HepG2 (cell line): ENCODE data around the gene VWCE. TPM values are rescaled to one million over a fixed set of nuclear protein-coding genes. Genes with fewer than 3 reads are reported as not detected.

ENCODE experiments used
- CEBPG ChIP-seq: IDR thresholded peaks from 2 replicates; pipeline ENCODE4 v1.6.1; 2016
- DBP ChIP-seq: sonication (generic); formaldehyde crosslinking; IDR thresholded peaks from 2 replicates; pipeline ENCODE4 v1.4.0; 2020; ENCODE audit warnings: missing genetic modification reagents; ENCODE audit errors: not compliant biosample characterization
- FOXK1 ChIP-seq: sonication (generic); formaldehyde crosslinking; IDR thresholded peaks from 2 replicates; pipeline ENCODE4 v1.4.0; 2020; ENCODE audit warnings: low read depth, missing genetic modification reagents, borderline replicate concordance
- GMEB2 ChIP-seq: IDR thresholded peaks from 2 replicates; pipeline ENCODE4 v1.6.1; 2016; ENCODE audit warnings: missing biosample characterization, missing genetic modification reagents, low read depth
- HNRNPUL1 ChIP-seq: fragments of 200-400 bp; formaldehyde crosslinking; IDR thresholded peaks from 2 replicates; pipeline ENCODE4 v1.6.1; 2017; ENCODE audit warnings: low read depth, mild to moderate bottlenecking, low read length, moderate library complexity
- KDM3A ChIP-seq: IDR thresholded peaks from 2 replicates; pipeline ENCODE4 v1.6.1; 2018; ENCODE audit warnings: low read depth, missing compliant biosample characterization
- KLF12 ChIP-seq: sonication (generic); formaldehyde crosslinking; IDR thresholded peaks from 2 replicates; pipeline ENCODE4 v1.4.0; 2020; ENCODE audit warnings: missing genetic modification reagents, borderline replicate concordance
- KMT2A ChIP-seq: sonication (generic); formaldehyde crosslinking; IDR thresholded peaks from 2 replicates; pipeline ENCODE4 v1.4.0; 2020; ENCODE audit warnings: missing genetic modification reagents
- MIER2 ChIP-seq: IDR thresholded peaks from 2 replicates; pipeline ENCODE4 v1.6.1; 2016; ENCODE audit warnings: missing biosample characterization, missing genetic modification reagents
- NAIF1 ChIP-seq: sonication (generic); formaldehyde crosslinking; IDR thresholded peaks from 2 replicates; pipeline ENCODE4 v1.5.0; 2020; ENCODE audit warnings: mild to moderate bottlenecking, missing genetic modification reagents, borderline replicate concordance
- RFX1 ChIP-seq: fragments of 450-650 bp; IDR thresholded peaks from 2 replicates; pipeline ENCODE4 v1.6.1; 2017
- RFX3 ChIP-seq: IDR thresholded peaks from 2 replicates; pipeline ENCODE4 v1.6.1; 2016; ENCODE audit warnings: missing biosample characterization, missing genetic modification reagents
- SP4 ChIP-seq: sonication (generic); formaldehyde crosslinking; IDR thresholded peaks from 2 replicates; pipeline ENCODE4 v1.8.1; 2023; ENCODE audit warnings: mild to moderate bottlenecking, missing genetic modification reagents
- ZBTB42 ChIP-seq: sonication (generic); formaldehyde crosslinking; IDR thresholded peaks from 2 replicates; pipeline ENCODE4 v1.5.0; 2020; ENCODE audit warnings: mild to moderate bottlenecking, missing genetic modification reagents
- ZMYM2 ChIP-seq: sonication (generic); formaldehyde crosslinking; IDR thresholded peaks from 2 replicates; pipeline ENCODE4 v1.8.0; 2022; ENCODE audit warnings: mild to moderate bottlenecking, missing genetic modification reagents
- ZNF121 ChIP-seq: sonication (generic); formaldehyde crosslinking; IDR thresholded peaks from 2 replicates; pipeline ENCODE4 v1.5.0; 2020; ENCODE audit warnings: mild to moderate bottlenecking, missing genetic modification reagents
- ZNF138 ChIP-seq: sonication (generic); formaldehyde crosslinking; IDR thresholded peaks from 2 replicates; pipeline ENCODE4 v1.5.0; 2020; ENCODE audit warnings: mild to moderate bottlenecking, low read depth, missing genetic modification reagents
- ZNF33B ChIP-seq: sonication (generic); formaldehyde crosslinking; IDR thresholded peaks from 2 replicates; pipeline ENCODE4 v1.5.1; 2020; ENCODE audit warnings: mild to moderate bottlenecking, missing genetic modification reagents
- ZNF441 ChIP-seq: sonication (generic); formaldehyde crosslinking; IDR thresholded peaks from 2 replicates; pipeline ENCODE4 v1.7.0; 2021; ENCODE audit warnings: missing genetic modification reagents, borderline replicate concordance
- ZNF501 ChIP-seq: sonication (generic); formaldehyde crosslinking; IDR thresholded peaks from 2 replicates; pipeline ENCODE4 v1.5.1; 2020; ENCODE audit warnings: mild to moderate bottlenecking, moderate library complexity, missing genetic modification reagents
- ZNF550 ChIP-seq: sonication (generic); formaldehyde crosslinking; IDR thresholded peaks from 2 replicates; pipeline ENCODE4 v1.4.0; 2020; ENCODE audit warnings: mild to moderate bottlenecking, missing genetic modification reagents, borderline replicate concordance
- ZNF674 ChIP-seq: sonication (generic); formaldehyde crosslinking; IDR thresholded peaks from 2 replicates; pipeline ENCODE4 v1.5.0; 2020; ENCODE audit warnings: low read depth, mild to moderate bottlenecking, missing genetic modification reagents
- ZNF709 ChIP-seq: sonication (generic); formaldehyde crosslinking; IDR thresholded peaks from 2 replicates; pipeline ENCODE4 v1.5.0; 2020; ENCODE audit warnings: mild to moderate bottlenecking, missing genetic modification reagents
- ZNF713 ChIP-seq: sonication (generic); formaldehyde crosslinking; IDR thresholded peaks from 2 replicates; pipeline ENCODE4 v1.4.0; 2020; ENCODE audit warnings: mild to moderate bottlenecking, missing genetic modification reagents
- ZNF746 ChIP-seq: sonication (generic); formaldehyde crosslinking; IDR thresholded peaks from 2 replicates; pipeline ENCODE4 v1.8.0; 2022; ENCODE audit warnings: mild to moderate bottlenecking, missing genetic modification reagents
- ZNF75D ChIP-seq: sonication (generic); formaldehyde crosslinking; IDR thresholded peaks from 2 replicates; pipeline ENCODE4 v1.8.1; 2023; ENCODE audit warnings: missing genetic modification reagents, mild to moderate bottlenecking, borderline replicate concordance
- ZNF782 ChIP-seq: sonication (generic); formaldehyde crosslinking; IDR thresholded peaks from 2 replicates; pipeline ENCODE4 v1.4.0; 2020; ENCODE audit warnings: missing genetic modification reagents, mild to moderate bottlenecking, borderline replicate concordance
- ZNF841 ChIP-seq: sonication (generic); formaldehyde crosslinking; IDR thresholded peaks from 2 replicates; pipeline ENCODE4 v1.8.1; 2023; ENCODE audit warnings: missing genetic modification reagents, borderline replicate concordance
- polyA plus RNA-seq, 8 experiments: library from polyadenylated mRNA; depleted of rRNA in 3 of 8; stranded (reverse) in 7 of 8; unstranded in 1 of 8; fragments of >200 nt; fragmentation: Illumina TruSeq in 4 of 8; extraction: Trizol in 4 of 8; gene quantifications; 2 replicates each; pipeline versions ENCODE4 v1.2.1 to v1.2.3, GENCODE V29; 2011 to 2016; ENCODE audit warnings: low read depth in 4 of 8, missing spikeins in 1 of 8, mixed read lengths in 1 of 8; ENCODE audit not compliant: insufficient read depth in 1 of 8
- total RNA-seq, 5 experiments: library from RNA; depleted of rRNA; stranded (reverse); fragments of >200 nt; fragmentation: Illumina TruSeq; extraction: Trizol; gene quantifications; 2 replicates each; pipeline ENCODE4 v1.2.3, GENCODE V29; 2016; ENCODE audit warnings: low read depth in 1 of 5
- TF ChIP-seq, protein P1 (sequence below): sonication (generic); formaldehyde crosslinking; IDR thresholded peaks from 2 replicates; pipeline ENCODE4 v1.5.1; 2020; ENCODE audit warnings: mild to moderate bottlenecking, missing genetic modification reagents

VWCE gene
- total and polyA plus RNA-seq, 2 of the 13 experiments (the other 11 are each of a cell fraction or from before 2014, with no cell fraction given) = 27.6 to 58.3 TPM

DNA sequence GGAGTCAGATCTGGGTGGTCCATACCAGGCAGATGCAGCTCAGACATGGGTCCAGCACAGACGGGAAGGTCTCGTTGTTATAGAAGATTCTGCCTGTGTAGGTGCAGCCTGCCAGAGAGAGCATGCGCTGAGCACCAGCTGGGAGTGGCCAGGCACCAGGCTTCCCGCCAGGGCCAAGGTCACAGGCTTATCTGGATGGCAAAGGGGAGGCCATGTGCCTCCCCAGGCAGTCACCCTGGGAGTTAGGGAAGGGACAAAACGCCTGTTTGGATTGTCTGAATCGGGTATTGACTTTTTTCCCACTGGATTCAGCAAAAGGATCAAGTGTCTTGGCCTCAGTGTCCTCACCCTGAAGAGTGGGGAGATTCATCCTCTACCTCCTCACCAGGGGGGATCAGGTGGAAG, 27.7 kb downstream of the VWCE start (continued):
- TF ChIP-seq DBP (CRISPR knock-in tag) (no peak), ZNF550 (CRISPR knock-in tag) (no peak), ZNF841 (CRISPR knock-in tag) (no peak), KLF12 (CRISPR knock-in tag) (peak; percentile 72; the same call in 1 of the 2 replicates), RFX3 (CRISPR knock-in tag) (no peak), ZNF782 (CRISPR knock-in tag) (no peak), MIER2 (CRISPR knock-in tag) (no peak), GMEB2 (no peak), ZNF121 (CRISPR knock-in tag) (no peak), SP4 (CRISPR knock-in tag) (0 out of 2 replicates have a peak, but pooled peaks have one; percentile 42), ZNF746 (CRISPR knock-in tag) (no peak), CEBPG (CRISPR knock-in tag) (no peak), RFX1 (no peak), NAIF1 (CRISPR knock-in tag) (no peak), ZNF138 (CRISPR knock-in tag) (no peak), ZMYM2 (no peak), ZNF441 (peak; percentile 43; the same call in 1 of the 2 replicates), ZNF674 (CRISPR knock-in tag) (no peak), FOXK1 (0 out of 2 replicates have a peak, but pooled peaks have one; percentile 20), ZNF75D (CRISPR knock-in tag) (no peak), KMT2A (CRISPR knock-in tag) (no peak), KDM3A (no peak), ZNF713 (CRISPR knock-in tag) (no peak), ZNF33B (CRISPR knock-in tag) (no peak), ZNF501 (CRISPR knock-in tag) (no peak; the same call in 1 of the 2 replicates), ZNF709 (0 out of 2 replicates have a peak, but pooled peaks have one; percentile 30), HNRNPUL1 (no peak), ZBTB42 (CRISPR knock-in tag) (no peak)
- TF ChIP-seq, protein P1, sequence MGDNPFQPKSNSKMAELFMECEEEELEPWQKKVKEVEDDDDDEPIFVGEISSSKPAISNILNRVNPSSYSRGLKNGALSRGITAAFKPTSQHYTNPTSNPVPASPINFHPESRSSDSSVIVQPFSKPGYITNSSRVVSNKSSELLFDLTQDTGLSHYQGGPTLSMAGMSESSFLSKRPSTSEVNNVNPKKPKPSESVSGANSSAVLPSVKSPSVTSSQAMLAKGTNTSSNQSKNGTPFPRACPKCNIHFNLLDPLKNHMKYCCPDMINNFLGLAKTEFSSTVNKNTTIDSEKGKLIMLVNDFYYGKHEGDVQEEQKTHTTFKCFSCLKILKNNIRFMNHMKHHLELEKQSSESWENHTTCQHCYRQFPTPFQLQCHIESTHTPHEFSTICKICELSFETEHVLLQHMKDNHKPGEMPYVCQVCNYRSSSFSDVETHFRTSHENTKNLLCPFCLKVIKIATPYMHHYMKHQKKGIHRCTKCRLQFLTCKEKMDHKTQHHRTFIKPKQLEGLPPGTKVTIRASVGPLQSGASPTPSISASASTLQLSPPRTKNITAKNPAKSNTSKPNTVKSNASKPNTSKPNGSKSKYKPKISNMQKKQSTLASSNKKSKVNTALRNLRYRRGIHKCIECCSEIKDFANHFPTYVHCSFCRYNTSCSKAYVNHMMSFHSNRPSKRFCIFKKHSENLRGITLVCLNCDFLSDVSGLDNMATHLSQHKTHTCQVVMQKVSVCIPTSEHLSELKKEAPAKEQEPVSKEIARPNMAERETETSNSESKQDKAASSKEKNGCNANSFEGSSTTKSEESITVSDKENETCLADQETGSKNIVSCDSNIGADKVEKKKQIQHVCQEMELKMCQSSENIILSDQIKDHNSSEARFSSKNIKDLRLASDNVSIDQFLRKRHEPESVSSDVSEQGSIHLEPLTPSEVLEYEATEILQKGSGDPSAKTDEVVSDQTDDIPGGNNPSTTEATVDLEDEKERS (CRISPR knock-in tag) = peak; percentile 89; the same call in 1 of the 2 replicates
